Fibroblast of lung (primary cell): ENCODE results near the gene TERT.

Experiments
- CTCF ChIP-seq, 2 donors: IDR thresholded peaks in 1 of 2; conservative IDR thresholded peaks in 1 of 2; 1 replicate in 1 of 2; 2 replicates in 1 of 2; pipeline ENCODE4 v1.5.1; 2011 to 2012; ENCODE audit warnings: low read length in 2 of 2, control low read depth in 1 of 2, inconsistent platforms in 1 of 2, low read depth in 1 of 2, mild to moderate bottlenecking in 1 of 2
- EZH2 ChIP-seq: IDR thresholded peaks from 2 replicates; pipeline ENCODE4 v1.5.1; 2012; ENCODE audit warnings: low read length, control low read depth, mild to moderate bottlenecking; ENCODE audit errors: missing control alignments

GRCh38 chr5:1278656-1279442, 16.0 kb downstream of the TERT start:
- TF ChIP-seq CTCF (conservative IDR thresholded peaks at IDR 0.05 in 1 of 2, IDR thresholded peaks at IDR 0.05 in 1 of 2; ENCODE audit: low read depth in 1 of 2, low read length in 2 of 2) = no peak
- TF ChIP-seq EZH2 = no peak
